Mesodermal cell (in vitro differentiated cells): ENCODE data around the gene PAPLN. TPM values are rescaled to one million over a fixed set of nuclear protein-coding genes. Genes with fewer than 3 reads are reported as not detected.
"Not testable (repeated sequence)": the region's sequence is repeated elsewhere in the genome, so short reads cannot be mapped to it uniquely, and the experiment has no call there.

ENCODE experiments used
- H3K27ac ChIP-seq: 2 replicates; pipeline ENCODE4 v1.7.0; 2013; ENCODE audit warnings: mild to moderate bottlenecking, low read depth, low read length, moderate library complexity; ENCODE audit not compliant: severe bottlenecking
- H3K36me3 ChIP-seq: 2 replicates; pipeline ENCODE4 v1.7.1; 2013; ENCODE audit warnings: mild to moderate bottlenecking, low read length, moderate library complexity; ENCODE audit not compliant: control insufficient read depth, insufficient read depth
- H3K4me1 ChIP-seq: one replicate; pipeline ENCODE4 v1.7.1; 2013; ENCODE audit warnings: mild to moderate bottlenecking, low read length; ENCODE audit not compliant: insufficient read depth, control insufficient read depth, poor library complexity, severe bottlenecking
- H3K4me3 ChIP-seq: 2 replicates; pipeline ENCODE4 v1.7.0; 2013; ENCODE audit warnings: low read length, control low read depth, mild to moderate bottlenecking; ENCODE audit not compliant: insufficient read depth, poor library complexity, severe bottlenecking; ENCODE audit errors: extremely low read depth
- H3K9me3 ChIP-seq: 2 replicates; pipeline ENCODE4 v1.7.1; 2013; ENCODE audit warnings: mild to moderate bottlenecking, low read length, moderate library complexity; ENCODE audit not compliant: control insufficient read depth
- WGBS, 2 experiments: methylation state at CpG; one replicate each; pipeline ENCODE4 v1.1.5; 2013; ENCODE audit warnings: missing lambda C conversion rate in 2 of 2; ENCODE audit not compliant: insufficient coverage in 2 of 2; 5-methylcytosine and 5-hydroxymethylcytosine counted together
- polyA plus RNA-seq, 2 experiments: library from polyadenylated mRNA; stranded (reverse); fragments of 50-300 nt; gene quantifications; one replicate each; pipeline ENCODE4 v1.2.3, GENCODE V29; 2013

PAPLN gene
- 1.3 TPM for polyA plus RNA-seq (2013, experiment 1 of 2)
- polyA plus RNA-seq (2013, experiment 2 of 2) = 1.3 TPM

- peaks cover 29% of the 10 kb centered on the region for H3K4me1 ChIP-seq
- 6 to 7% methylated on average over 44 to 45 of the region's 48 CpGs for WGBS, 2 experiments
- H3K9me3 ChIP-seq = no peaks in the 10 kb centered on the region
- no peak within 1 kb of the TSS for H3K27ac ChIP-seq
- H3K36me3 ChIP-seq = no peaks in the 10 kb centered on the region
- H3K4me3 ChIP-seq = peak within 1 kb of the TSS; percentile 28
Measured at GRCh38 chr14:73237219-73237785, at the start of gene PAPLN. TSS of gene PAPLN (plus strand) at chr14:73237506. CDS start at chr14:73239779, 2,273 bp downstream.

GRCh38 chr14:73188501-73188911 lies 48.8 kb upstream of the PAPLN start:
- H3K36me3 ChIP-seq = peaks cover 48% of the 10 kb centered on the region
- H3K9me3 ChIP-seq = no peaks in the 10 kb centered on the region
- H3K4me1 ChIP-seq = no peaks in the 10 kb centered on the region
- H3K27ac ChIP-seq = no peak overlapping the region
- WGBS, 2 experiments = 89 to 90% methylated on average over 2 to 3 of the region's 3 CpGs
- H3K4me3 ChIP-seq = no peak overlapping the region

- Histone ChIP-seq H3K36me3 (peaks cover 57% of the 10 kb centered on the region), H3K4me3 (no peak overlapping the region), H3K4me1 (no peaks in the 10 kb centered on the region), H3K27ac (no peak overlapping the region), H3K9me3 (no peaks in the 10 kb centered on the region)
- 91 to 94% methylated on average over 2 to 3 of the region's 3 CpGs for WGBS, 2 experiments
Measured at GRCh38 chr14:73189651-73190050, 47.7 kb upstream of the PAPLN start.

- H3K36me3 ChIP-seq = peaks cover 64% of the 10 kb centered on the region
- H3K27ac ChIP-seq = no peak overlapping the region
- H3K4me1 ChIP-seq = no peaks in the 10 kb centered on the region
- 88% methylated on average over 1 of the region's 2 CpGs; no CpG with 5 or more reads in 1 of the 2 experiments for WGBS, 2 experiments
- H3K9me3 ChIP-seq = no peaks in the 10 kb centered on the region
- no peak overlapping the region for H3K4me3 ChIP-seq
Measured at GRCh38 chr14:73191441-73191840, 45.9 kb upstream of the PAPLN start.

GRCh38 chr14:73194306-73194705 lies 43.0 kb upstream of the PAPLN start:
- 97 to 99% methylated on average over 7 of the region's 8 CpGs for WGBS, 2 experiments
- not testable (repeated sequence) for H3K4me1 ChIP-seq, H3K4me3 ChIP-seq, H3K27ac ChIP-seq, H3K9me3 ChIP-seq
- peaks cover 73% of the 10 kb centered on the region for H3K36me3 ChIP-seq

GRCh38 chr14:73198253-73198652 lies 39.1 kb upstream of the PAPLN start:
- H3K4me3 ChIP-seq = no peak overlapping the region
- H3K36me3 ChIP-seq = peaks cover 69% of the 10 kb centered on the region
- no peaks in the 10 kb centered on the region for H3K9me3 ChIP-seq
- no peak overlapping the region for H3K27ac ChIP-seq
- no peaks in the 10 kb centered on the region for H3K4me1 ChIP-seq
- WGBS, 2 experiments = 40 to 53% methylated on average over 2 of the region's 2 CpGs

- peaks cover 79% of the 10 kb centered on the region for H3K36me3 ChIP-seq
- WGBS, 2 experiments = no CpG with 5 or more reads among the region's 2 CpGs
Measured at GRCh38 chr14:73203527-73203926, 33.8 kb upstream of the PAPLN start.

GRCh38 chr14:73207615-73208014 lies 29.7 kb upstream of the PAPLN start:
- peaks cover 86% of the 10 kb centered on the region for H3K36me3 ChIP-seq
- no peak overlapping the region for H3K27ac ChIP-seq
- 83 to 91% methylated on average over 1 to 2 of the region's 2 CpGs for WGBS, 2 experiments
- H3K4me1 ChIP-seq = no peaks in the 10 kb centered on the region
- peaks cover 12% of the 10 kb centered on the region for H3K9me3 ChIP-seq
- H3K4me3 ChIP-seq = no peak overlapping the region

More at GRCh38 chr14:73203527-73203926, 33.8 kb upstream of the PAPLN start:
- Histone ChIP-seq H3K27ac (no peak overlapping the region), H3K9me3 (peaks cover 9% of the 10 kb centered on the region), H3K4me1 (no peaks in the 10 kb centered on the region), H3K4me3 (no peak overlapping the region)

GRCh38 chr14:73208390-73208789 lies 28.9 kb upstream of the PAPLN start:
- 83 to 93% methylated on average over 1 to 2 of the region's 3 CpGs for WGBS, 2 experiments
- H3K4me1 ChIP-seq = no peaks in the 10 kb centered on the region
- no peak overlapping the region for H3K27ac ChIP-seq
- H3K36me3 ChIP-seq = peaks cover 91% of the 10 kb centered on the region
- no peak overlapping the region for H3K4me3 ChIP-seq
- peaks cover 12% of the 10 kb centered on the region for H3K9me3 ChIP-seq

GRCh38 chr14:73208846-73209245 lies 28.5 kb upstream of the PAPLN start:
- peaks cover 91% of the 10 kb centered on the region for H3K36me3 ChIP-seq
- no peak overlapping the region for H3K4me3 ChIP-seq
- H3K4me1 ChIP-seq = no peaks in the 10 kb centered on the region
- no peak overlapping the region for H3K27ac ChIP-seq
- WGBS, 2 experiments = 80 to 96% methylated on average over 5 to 6 of the region's 8 CpGs
- peaks cover 12% of the 10 kb centered on the region for H3K9me3 ChIP-seq

- H3K4me3 ChIP-seq = no peak overlapping the region
Measured at GRCh38 chr14:73209953-73210352, 27.4 kb upstream of the PAPLN start.

More at GRCh38 chr14:73209953-73210352, 27.4 kb upstream of the PAPLN start:
- H3K36me3 ChIP-seq = peaks cover 85% of the 10 kb centered on the region
- H3K9me3 ChIP-seq = peaks cover 12% of the 10 kb centered on the region
- 100% methylated on average over 1 to 2 of the region's 2 CpGs for WGBS, 2 experiments
- H3K4me1 ChIP-seq = no peaks in the 10 kb centered on the region
- no peak overlapping the region for H3K27ac ChIP-seq
